NOMO-1 (cell line): Measurements from ENCODE around the gene HOXA2.

Experiments
- DNase-seq, 2 experiments: peaks; one replicate each; lab custom pipeline; 2025; ENCODE audit not compliant: unreplicated experiment in 2 of 2; lab: John Stamatoyannopoulos, UW

The HOXA2 gene

GRCh38 chr7:27126596-27127327 is 24.3 kb upstream of the HOXA2 start:
- no peak for DNase-seq

- no peak for DNase-seq
These were observed 23.5 kb upstream of the HOXA2 start for GRCh38 chr7:27125986-27126394.

GRCh38 chr7:27124902-27125689 is 22.6 kb upstream of the HOXA2 start:
- no peak for DNase-seq

- DNase-seq = no peak
These were observed 21.8 kb upstream of the HOXA2 start for GRCh38 chr7:27124096-27124901.

- DNase-seq = no peak
These were observed 21.1 kb upstream of the HOXA2 start for GRCh38 chr7:27123477-27124053.

- no peak for DNase-seq
These were observed 20.6 kb upstream of the HOXA2 start for GRCh38 chr7:27123007-27123476.

GRCh38 chr7:27122077-27122910 is 19.8 kb upstream of the HOXA2 start:
- DNase-seq = no peak

GRCh38 chr7:27121684-27122076 is 19.2 kb upstream of the HOXA2 start:
- DNase-seq = no peak

- DNase-seq = no peak
These were observed 17.0 kb upstream of the HOXA2 start for GRCh38 chr7:27119412-27119911.

GRCh38 chr7:27118580-27118979 is 16.1 kb upstream of the HOXA2 start:
- DNase-seq = no peak

GRCh38 chr7:27117887-27118491 is 15.5 kb upstream of the HOXA2 start:
- DNase-seq = no peak

- no peak for DNase-seq
These were observed 14.7 kb upstream of the HOXA2 start for GRCh38 chr7:27116962-27117886.

- DNase-seq = no peak
These were observed 13.8 kb upstream of the HOXA2 start for GRCh38 chr7:27116031-27116961.

GRCh38 chr7:27115221-27116026 is 12.9 kb upstream of the HOXA2 start:
- DNase-seq = no peak

GRCh38 chr7:27114881-27115220 is 12.4 kb upstream of the HOXA2 start:
- no peak for DNase-seq

GRCh38 chr7:27113991-27114769 is 11.7 kb upstream of the HOXA2 start:
- no peak for DNase-seq
